IMR-90 (cell line): ENCODE measurements around the gene CACUL1. TPM values are rescaled to one million over a fixed set of nuclear protein-coding genes. Genes with fewer than 3 reads are reported as not detected.

Source experiments
- ATAC-seq: fragments of 200-7000 bp; cut with Tn5 transposase; 2 replicates; pipeline ENCODE4 v1.9.1; 2020; ENCODE audit warnings: low read depth, mild to moderate bottlenecking, moderate library complexity
- BruUV-seq: library from RNA; stranded (reverse); fragments of 400-500 nt; replicated peaks from 2 replicates; lab custom pipeline; 2021; lab: Mats Ljungman, UMichigan
- CTCF ChIA-PET: fragments of 300-600 bp; formaldehyde crosslinking; extraction: SDS; loops from one replicate; lab custom pipeline; 2021; ENCODE audit warnings: antibody characterized with exemption; lab: Yijun Ruan, JAX
- POLR2A ChIA-PET: fragments of 300-600 bp; sonication (Branson Sonifier 250); formaldehyde crosslinking; loops from one replicate; lab custom pipeline; 2022; ENCODE audit warnings: antibody characterized with exemption; ENCODE audit not compliant: unreplicated experiment; lab: Charles Lee
- DNase-seq: peaks from one replicate; pipeline ENCODE4 v3.0.0; 2013
- H2AFZ ChIP-seq: replicated peaks from 2 replicates; pipeline ENCODE3; 2013; ENCODE audit warnings: low read length, mild to moderate bottlenecking; ENCODE audit not compliant: poor library complexity
- H2AK5ac ChIP-seq: 2 replicates; pipeline ENCODE4 v1.6.1; 2013; ENCODE audit warnings: low read depth, low read length, inconsistent platforms
- H2AK9ac ChIP-seq: replicated peaks from 2 replicates; pipeline ENCODE3; 2013; ENCODE audit warnings: mild to moderate bottlenecking, low read depth, low read length, moderate library complexity; ENCODE audit not compliant: poor library complexity
- H2BK120ac ChIP-seq: 2 replicates; pipeline ENCODE4 v1.6.1; 2013; ENCODE audit warnings: low read depth, low read length, inconsistent platforms
- H2BK15ac ChIP-seq: 3 replicates; pipeline ENCODE4 v1.6.1; 2013; ENCODE audit warnings: low read depth, low read length, inconsistent platforms
- H2BK20ac ChIP-seq: 2 replicates; pipeline ENCODE4 v1.6.1; 2013; ENCODE audit warnings: low read depth, mild to moderate bottlenecking, inconsistent platforms, low read length, moderate library complexity
- H2BK5ac ChIP-seq: 2 replicates; pipeline ENCODE4 v1.6.1; 2013; ENCODE audit warnings: mild to moderate bottlenecking, low read depth, low read length, inconsistent platforms; ENCODE audit not compliant: poor library complexity, severe bottlenecking
- H3K14ac ChIP-seq: replicated peaks from 2 replicates; pipeline ENCODE4 v1.6.1; 2013; ENCODE audit warnings: low read depth, low read length, inconsistent platforms
- H3K18ac ChIP-seq: 2 replicates; pipeline ENCODE4 v1.6.1; 2013; ENCODE audit warnings: low read depth, low read length, control low read depth
- H3K23ac ChIP-seq: 2 replicates; pipeline ENCODE4 v1.6.1; 2013; ENCODE audit warnings: low read depth, low read length, inconsistent platforms
- H3K27ac ChIP-seq: 2 replicates; pipeline ENCODE4 v1.5.1; 2013; ENCODE audit warnings: mild to moderate bottlenecking, control low read depth, low read length; ENCODE audit not compliant: insufficient read depth
- H3K27me3 ChIP-seq: 2 replicates; pipeline ENCODE4 v1.6.1; 2013; ENCODE audit warnings: low read length; ENCODE audit not compliant: control insufficient read depth, insufficient read depth
- H3K36me3 ChIP-seq: 2 replicates; pipeline ENCODE4 v1.6.1; 2013; ENCODE audit warnings: low read length, mixed read lengths; ENCODE audit not compliant: control insufficient read depth, insufficient read depth
- H3K4ac ChIP-seq: 2 replicates; pipeline ENCODE4 v1.6.1; 2013; ENCODE audit warnings: low read depth, low read length, inconsistent platforms
- H3K4me1 ChIP-seq: 2 replicates; pipeline ENCODE4 v1.6.1; 2013; ENCODE audit warnings: low read length, mixed read lengths; ENCODE audit not compliant: control insufficient read depth, insufficient read depth
- H3K4me2 ChIP-seq: 2 replicates; pipeline ENCODE4 v1.6.1; 2013; ENCODE audit warnings: low read depth, mild to moderate bottlenecking, control low read depth, low read length, moderate library complexity
- H3K4me3 ChIP-seq: 2 replicates; pipeline ENCODE4 v1.5.1; 2013; ENCODE audit warnings: low read depth, mild to moderate bottlenecking, control low read depth, low read length, moderate library complexity; ENCODE audit not compliant: insufficient read depth
- H3K56ac ChIP-seq: 2 replicates; pipeline ENCODE4 v1.6.1; 2013; ENCODE audit warnings: low read length, inconsistent platforms; ENCODE audit not compliant: insufficient read depth; ENCODE audit errors: extremely low read depth
- H3K79me1 ChIP-seq, 2 experiments: 2 replicates each; pipeline ENCODE4 v1.6.1; 2013; ENCODE audit warnings: low read length in 2 of 2, inconsistent platforms in 1 of 2, low read depth in 1 of 2
- H3K9ac ChIP-seq: 2 replicates; pipeline ENCODE4 v1.6.1; 2013; ENCODE audit warnings: low read depth, low read length, control low read depth
- H3K9me1 ChIP-seq: 2 replicates; pipeline ENCODE4 v1.6.1; 2013; ENCODE audit warnings: low read length, inconsistent platforms; ENCODE audit not compliant: insufficient read depth
- H3K9me3 ChIP-seq: 2 replicates; pipeline ENCODE4 v1.6.1; 2013; ENCODE audit warnings: low read length; ENCODE audit not compliant: control insufficient read depth, insufficient read depth
- H4K20me1 ChIP-seq: 2 replicates; pipeline ENCODE4 v1.6.1; 2013; ENCODE audit warnings: low read length, inconsistent platforms; ENCODE audit not compliant: insufficient read depth
- H4K5ac ChIP-seq: 2 replicates; pipeline ENCODE4 v1.6.1; 2013; ENCODE audit warnings: mild to moderate bottlenecking, low read depth, low read length, control low read depth
- H4K8ac ChIP-seq, 2 experiments: 2 replicates each; pipeline ENCODE4 v1.6.1; 2013; ENCODE audit warnings: low read depth in 2 of 2, low read length in 2 of 2, control low read depth in 1 of 2, inconsistent platforms in 1 of 2
- H4K91ac ChIP-seq: 2 replicates; pipeline ENCODE4 v1.6.1; 2013; ENCODE audit warnings: low read depth, low read length, inconsistent platforms; ENCODE audit not compliant: insufficient read depth
- FOS ChIP-seq: fragments of 150-350 bp; IDR thresholded peaks from 2 replicates; pipeline ENCODE4 v1.6.1; 2016; ENCODE audit warnings: low read depth, low read length
- MAFK ChIP-seq: IDR thresholded peaks from 2 replicates; pipeline ENCODE4 v1.6.1; 2012; ENCODE audit warnings: low read depth, low read length, improper control_type of control experiment
- MXI1 ChIP-seq: IDR thresholded peaks from 2 replicates; pipeline ENCODE4 v1.6.1; 2012; ENCODE audit warnings: low read depth, mild to moderate bottlenecking, low read length, moderate library complexity, borderline replicate concordance
- POLR2A ChIP-seq: IDR thresholded peaks from 2 replicates; pipeline ENCODE4 v1.6.1; 2012; ENCODE audit warnings: mild to moderate bottlenecking, low read depth, low read length
- RAD21 ChIP-seq: IDR thresholded peaks from 2 replicates; pipeline ENCODE4 v1.6.1; 2012; ENCODE audit warnings: low read length, improper control_type of control experiment
- RCOR1 ChIP-seq: IDR thresholded peaks from 2 replicates; pipeline ENCODE4 v1.6.1; 2012; ENCODE audit warnings: mild to moderate bottlenecking, low read length, improper control_type of control experiment; ENCODE audit not compliant: insufficient replicate concordance
- RFX5 ChIP-seq: IDR thresholded peaks from 2 replicates; pipeline ENCODE4 v1.8.0; 2012; ENCODE audit warnings: low read depth, mild to moderate bottlenecking, low read length, moderate library complexity
- SMC3 ChIP-seq: fragments of 150-350 bp; IDR thresholded peaks from 2 replicates; pipeline ENCODE4 v1.6.1; 2016; ENCODE audit warnings: low read depth, mild to moderate bottlenecking, antibody characterized with exemption, low read length, moderate library complexity
- WGBS, 2 experiments: methylation state at CpG; one replicate each; pipeline versions ENCODE4 v1.1.5 to v1.1.7; 2013; ENCODE audit warnings: missing lambda C conversion rate in 2 of 2; ENCODE audit not compliant: insufficient read length in 1 of 2; ENCODE audit errors: extremely low coverage in 2 of 2; 5-methylcytosine and 5-hydroxymethylcytosine counted together
- dilution Hi-C: fragments of 300-500 bp; cut with HindIII; formaldehyde crosslinking; loops from one replicate; pipeline ENCODE4 v1.14.3; 2018; ENCODE audit warnings: low sequenced_read_pairs; ENCODE audit not compliant: unreplicated experiment
- in situ Hi-C: fragments of 300-500 bp; cut with MboI; formaldehyde crosslinking; loops from 3 replicates; pipeline ENCODE4 v1.14.3; 2019; ENCODE audit warnings: low sequenced_read_pairs, inconsistent platforms, mixed read lengths
- intact Hi-C: fragments of 100-400 bp; cut with micrococcal nuclease; formaldehyde crosslinking; loops from 2 replicates; pipeline ENCODE4 v1.10.0; 2022
- polyA plus RNA-seq, 3 experiments: library from polyadenylated mRNA; depleted of rRNA; stranded (reverse); fragments of >200 nt; gene quantifications; 2 replicates each; pipeline ENCODE4 v1.2.3, GENCODE V29; 2012; ENCODE audit warnings: low replicate concordance in 1 of 3
- total RNA-seq: library from RNA; depleted of rRNA; stranded (reverse); fragments of >200 nt; gene quantifications from 2 replicates; pipeline ENCODE4 v1.2.3, GENCODE V29; 2012
- TF ChIP-seq, protein P1 (sequence below): fragments of 150-350 bp; IDR thresholded peaks from 2 replicates; pipeline ENCODE4 v1.6.1; 2017; ENCODE audit warnings: mild to moderate bottlenecking, antibody characterized with exemption, low read length, low read depth

The CACUL1 gene
- total and polyA plus RNA-seq, 2 of the 4 experiments (the other 2 are of a cell fraction) = 5.3 to 23.5 TPM

DNA sequence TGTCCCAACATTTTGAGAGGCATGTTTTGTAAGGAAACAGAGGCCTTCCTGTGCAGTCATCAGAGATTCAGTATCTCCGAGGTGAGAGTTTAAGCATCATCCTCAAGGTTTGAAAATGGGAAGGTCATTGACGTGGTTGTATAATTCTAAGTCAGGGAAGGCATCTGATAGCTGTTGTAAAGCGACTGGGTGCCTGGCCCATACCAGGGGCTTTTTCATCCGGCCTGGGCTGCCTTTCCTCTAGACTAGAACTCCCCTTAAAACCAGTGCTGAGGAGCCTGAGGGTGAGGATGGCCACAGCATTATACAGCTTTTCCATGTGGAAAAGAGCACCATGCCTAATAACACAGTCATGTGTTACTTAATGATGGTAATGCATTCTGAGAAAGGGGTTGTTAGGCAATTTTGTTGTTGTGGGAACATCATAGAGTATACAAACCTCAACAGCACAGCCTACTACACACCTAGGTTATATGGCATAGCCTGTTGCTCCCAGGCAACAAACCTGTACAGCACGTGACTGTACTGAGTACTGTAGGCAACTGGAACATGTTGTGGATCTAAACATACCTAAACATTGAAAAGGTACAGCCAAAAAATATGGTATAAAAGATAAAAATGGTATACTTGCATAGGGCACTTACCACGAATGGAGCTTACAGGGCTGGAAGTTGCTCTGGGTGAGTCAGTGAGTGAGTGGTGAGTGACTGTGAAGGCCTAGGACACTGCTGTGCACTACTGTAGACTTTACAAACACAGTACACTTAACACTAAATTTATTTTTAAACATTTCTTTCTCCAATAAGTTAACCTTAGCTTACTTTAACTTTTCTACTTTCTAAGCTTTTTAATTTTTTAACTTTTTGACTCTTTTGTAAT, 13.5 kb upstream of the CACUL1 start:
- no peak overlapping the region for H2BK5ac ChIP-seq
- H2AK5ac ChIP-seq = no peak overlapping the region
- H3K79me1 ChIP-seq = no peaks in the 10 kb centered on the region
- no peak overlapping the region for H3K9ac ChIP-seq
- H3K56ac ChIP-seq = no peak overlapping the region
- no peak overlapping the region for H3K27ac ChIP-seq
- no peaks in the 10 kb centered on the region for H4K20me1 ChIP-seq
- WGBS, 2 experiments = no CpG with 5 or more reads among the region's 6 CpGs
- no peak overlapping the region for H2BK120ac ChIP-seq
- no peak overlapping the region for H3K23ac ChIP-seq
- ChIA-PET POLR2A (no interaction called here), CTCF (no interaction called here)
- peaks cover 3% of the 10 kb centered on the region; the same call in 1 of the 2 replicates for H3K27me3 ChIP-seq
- H4K8ac ChIP-seq = no peak overlapping the region
- H3K4me3 ChIP-seq = no peak overlapping the region
- H3K36me3 ChIP-seq = no peaks in the 10 kb centered on the region
- H3K9me1 ChIP-seq = no peaks in the 10 kb centered on the region
- no peak overlapping the region for H3K4me2 ChIP-seq
- H2BK15ac ChIP-seq = no peak overlapping the region
- H3K18ac ChIP-seq = no peak overlapping the region
- ATAC-seq (no peak), DNase-seq (no peak)
- H3K4me1 ChIP-seq = no peaks in the 10 kb centered on the region
- H4K5ac ChIP-seq = no peak overlapping the region
- intact Hi-C loops = no loop called here
- H2AFZ ChIP-seq = no peak overlapping the region
- no peak overlapping the region for H4K91ac ChIP-seq
- no peak overlapping the region for H3K14ac ChIP-seq
- H3K9me3 ChIP-seq = no peaks in the 10 kb centered on the region
- dilution Hi-C loops = no loop called here
- H2BK20ac ChIP-seq = no peak overlapping the region
- no peak for TF ChIP-seq RAD21
- TF ChIP-seq, protein P1, sequence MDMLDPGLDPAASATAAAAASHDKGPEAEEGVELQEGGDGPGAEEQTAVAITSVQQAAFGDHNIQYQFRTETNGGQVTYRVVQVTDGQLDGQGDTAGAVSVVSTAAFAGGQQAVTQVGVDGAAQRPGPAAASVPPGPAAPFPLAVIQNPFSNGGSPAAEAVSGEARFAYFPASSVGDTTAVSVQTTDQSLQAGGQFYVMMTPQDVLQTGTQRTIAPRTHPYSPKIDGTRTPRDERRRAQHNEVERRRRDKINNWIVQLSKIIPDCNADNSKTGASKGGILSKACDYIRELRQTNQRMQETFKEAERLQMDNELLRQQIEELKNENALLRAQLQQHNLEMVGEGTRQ = no peak
- no peak for TF ChIP-seq MXI1
- TF ChIP-seq SMC3 = no peak
- TF ChIP-seq MAFK = no peak
- no peak for TF ChIP-seq RFX5
- TF ChIP-seq POLR2A = no peak
- TF ChIP-seq FOS = no peak
- TF ChIP-seq RCOR1 = no peak
- no peak overlapping the region for H3K4ac ChIP-seq
- no peak overlapping the region for H2AK9ac ChIP-seq
- no TSS peak for BruUV-seq
- in situ Hi-C loops = no loop called here
